OCI-LY3 (cell line): ENCODE measurements around the gene SLC25A26.

Experiments used
- EZH2phosphoT487 ChIP-seq: fragments of 200-600 bp; shearing (Covaris generic); IDR thresholded peaks from 2 replicates; pipeline ENCODE4 v1.6.1; 2018; ENCODE audit warnings: antibody characterized with exemption, mixed run types, low read depth
- TF ChIP-seq, protein P1 (sequence below): fragments of 200-600, 300-600 bp; sonication (generic); IDR thresholded peaks from 2 replicates; pipeline ENCODE4 v1.5.1; 2014; ENCODE audit warnings: antibody characterized with exemption, low read length, low read depth

DNA sequence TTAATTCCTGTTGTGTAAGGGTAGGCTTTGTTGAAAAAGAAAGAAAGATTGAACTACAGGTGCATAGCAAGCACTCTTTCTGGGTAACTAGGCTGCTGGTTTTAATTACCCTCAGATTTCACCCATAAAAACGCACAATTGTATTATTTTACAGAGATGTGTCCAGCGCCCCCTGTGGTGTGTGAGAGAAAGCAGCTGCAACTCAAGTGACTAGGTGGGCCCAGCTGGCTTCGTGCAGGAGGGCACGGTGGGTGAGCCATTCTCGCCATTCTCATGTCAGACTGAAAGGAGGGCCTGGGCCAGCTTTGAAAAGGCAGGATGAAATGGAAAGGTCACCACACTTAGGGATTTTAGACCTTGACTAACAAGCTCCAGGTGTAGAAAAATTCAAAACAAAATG, 157.5 kb downstream of the SLC25A26 start:
- TF ChIP-seq, protein P1, sequence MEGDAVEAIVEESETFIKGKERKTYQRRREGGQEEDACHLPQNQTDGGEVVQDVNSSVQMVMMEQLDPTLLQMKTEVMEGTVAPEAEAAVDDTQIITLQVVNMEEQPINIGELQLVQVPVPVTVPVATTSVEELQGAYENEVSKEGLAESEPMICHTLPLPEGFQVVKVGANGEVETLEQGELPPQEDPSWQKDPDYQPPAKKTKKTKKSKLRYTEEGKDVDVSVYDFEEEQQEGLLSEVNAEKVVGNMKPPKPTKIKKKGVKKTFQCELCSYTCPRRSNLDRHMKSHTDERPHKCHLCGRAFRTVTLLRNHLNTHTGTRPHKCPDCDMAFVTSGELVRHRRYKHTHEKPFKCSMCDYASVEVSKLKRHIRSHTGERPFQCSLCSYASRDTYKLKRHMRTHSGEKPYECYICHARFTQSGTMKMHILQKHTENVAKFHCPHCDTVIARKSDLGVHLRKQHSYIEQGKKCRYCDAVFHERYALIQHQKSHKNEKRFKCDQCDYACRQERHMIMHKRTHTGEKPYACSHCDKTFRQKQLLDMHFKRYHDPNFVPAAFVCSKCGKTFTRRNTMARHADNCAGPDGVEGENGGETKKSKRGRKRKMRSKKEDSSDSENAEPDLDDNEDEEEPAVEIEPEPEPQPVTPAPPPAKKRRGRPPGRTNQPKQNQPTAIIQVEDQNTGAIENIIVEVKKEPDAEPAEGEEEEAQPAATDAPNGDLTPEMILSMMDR = peak; percentile 88
- TF ChIP-seq EZH2phosphoT487 = no peak
